SK-N-DZ (cell line): ENCODE data around the gene PILRA.

ENCODE experiments used
- small RNA-seq, 2 experiments: library from RNA; depleted of rRNA; stranded (forward); fragments of <200 nt; gene quantifications; one replicate each; pipeline ENCODE3, GENCODE V24; 2014

Gene PILRA

Small RNA genes within 50 kb of the gene (small RNA-seq; reads per million reads assigned to genes)
- 0 reads per million in 2 experiments for gene RF00019
